NCI-H2171 treated with DMSO at 0.1 percent for 48 hours (cell line): ENCODE measurements around the gene PLCH1.

Experiments
- DNase-seq: peaks from one replicate; lab custom pipeline; 2025; lab: John Stamatoyannopoulos, UW

Gene PLCH1

DNA sequence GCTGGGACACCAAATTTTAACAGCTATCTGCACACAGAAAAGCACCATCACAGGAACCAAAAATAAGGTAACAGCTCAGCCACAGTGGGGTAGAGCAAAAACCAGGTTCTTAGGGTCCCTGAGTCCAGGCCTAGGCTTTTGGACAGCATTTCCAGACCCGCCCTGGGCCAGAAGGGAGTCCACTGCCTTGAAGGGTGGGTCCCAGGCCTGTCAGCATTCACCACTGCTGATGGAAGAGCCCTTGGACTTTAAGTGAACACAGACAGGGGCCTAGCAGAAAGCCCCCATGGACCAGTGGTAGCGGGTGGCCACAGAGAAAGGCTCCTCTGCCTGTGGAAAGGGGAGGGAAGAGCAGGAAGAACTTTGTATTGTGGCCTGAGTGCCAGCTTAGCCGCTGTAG is 56.4 kb downstream of the PLCH1 start:
- no peak for DNase-seq

DNA sequence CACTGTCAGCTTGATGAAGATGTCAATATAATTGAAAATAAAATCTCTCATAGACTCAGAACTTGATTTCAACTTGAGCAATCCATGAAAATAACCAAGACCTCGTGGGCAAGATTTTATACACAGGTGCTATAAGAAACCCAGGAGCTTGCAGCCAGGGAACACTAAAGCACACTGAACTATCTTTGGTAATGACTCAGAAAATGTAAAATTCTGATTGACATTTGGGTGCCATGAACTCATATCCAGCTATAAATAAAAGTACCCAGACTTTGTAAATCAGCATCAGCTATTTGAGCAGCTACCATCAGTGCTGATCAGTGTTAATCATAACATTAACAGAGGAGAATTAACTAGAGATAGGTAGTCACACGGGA is 61.5 kb downstream of the PLCH1 start:
- DNase-seq = no peak

GRCh38 chr3:155682426-155683343 is 62.2 kb downstream of the PLCH1 start:
- no peak for DNase-seq

GRCh38 chr3:155676252-155676981 is 68.5 kb downstream of the PLCH1 start:
- DNase-seq = no peak

- DNase-seq = no peak
These were observed 69.8 kb downstream of the PLCH1 start for GRCh38 chr3:155675094-155675493.

- no peak for DNase-seq
These were observed 71.5 kb downstream of the PLCH1 start for GRCh38 chr3:155673421-155673820.

DNA sequence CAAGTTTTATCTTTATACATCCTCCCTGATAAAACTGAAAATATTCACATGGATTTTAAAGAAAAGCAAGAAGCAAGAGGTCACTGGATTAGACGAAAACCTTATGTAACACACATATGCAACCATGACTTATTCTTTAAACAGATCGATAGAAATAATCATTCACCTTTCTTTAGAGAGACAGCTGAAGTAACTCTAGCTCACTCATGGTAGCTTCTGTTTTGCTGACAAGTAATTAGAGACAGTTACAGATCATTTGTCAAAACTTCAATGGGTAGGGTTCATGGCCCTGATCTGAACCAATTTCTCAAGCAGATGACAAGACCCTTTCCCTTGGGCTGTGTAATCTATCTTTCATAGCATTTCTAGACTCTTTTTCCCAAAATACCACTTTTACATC is 74.5 kb downstream of the PLCH1 start:
- no peak for DNase-seq

DNA sequence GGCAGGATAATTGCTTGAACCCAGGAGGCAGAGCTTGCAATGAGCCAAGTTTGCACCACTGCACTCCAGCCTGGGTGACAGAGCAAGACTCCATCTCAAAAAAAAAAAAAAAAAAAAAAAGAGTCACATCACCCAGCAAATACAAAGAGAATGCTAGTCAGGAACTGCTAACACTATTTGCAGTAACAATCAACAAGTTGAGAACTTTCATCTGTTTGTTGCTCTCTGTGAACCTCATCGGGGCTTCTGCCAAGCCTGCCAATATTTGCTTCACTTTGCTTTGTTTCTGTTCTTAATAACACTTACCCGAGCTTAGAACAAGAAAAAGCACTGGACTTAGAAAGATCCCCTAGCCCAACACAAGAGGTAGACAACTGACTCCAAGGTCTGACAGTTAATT is 76.9 kb downstream of the PLCH1 start:
- no peak for DNase-seq

DNA sequence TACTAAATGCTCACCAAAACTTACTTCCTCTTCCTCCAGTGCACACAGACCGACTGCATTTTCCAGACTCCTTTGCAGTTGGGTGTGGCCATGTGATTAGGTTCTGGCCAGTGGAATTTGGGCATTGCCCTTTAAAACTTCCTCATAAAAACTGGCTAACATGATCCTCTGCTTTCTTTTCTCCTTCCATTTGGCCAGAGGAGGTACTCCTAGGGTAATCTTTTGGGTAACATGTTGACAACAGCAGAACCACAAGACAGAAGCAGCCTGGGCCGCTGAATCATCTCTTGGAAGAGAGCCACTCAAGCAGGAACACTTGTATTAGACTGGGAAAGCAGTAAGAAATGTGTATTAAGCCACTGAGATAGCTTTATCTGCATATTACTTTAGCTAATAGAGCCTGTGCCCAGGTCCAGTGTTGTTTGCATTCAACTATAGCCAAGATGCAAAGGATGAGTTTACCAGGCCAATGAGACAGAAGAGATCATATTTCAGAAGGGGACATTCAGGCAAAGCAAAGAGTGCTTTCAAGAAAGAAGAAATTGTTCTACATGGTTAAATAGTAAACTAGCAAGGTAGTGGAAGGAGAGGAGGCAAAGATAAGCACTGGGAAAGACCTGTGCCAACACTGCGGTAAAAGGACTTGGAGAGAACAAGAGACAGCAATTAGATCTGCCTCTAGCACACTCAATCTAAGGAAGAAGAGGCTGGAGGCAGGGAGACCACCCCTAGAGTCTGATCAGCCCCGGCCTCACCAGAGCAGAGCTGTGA is 79.8 kb downstream of the PLCH1 start:
- DNase-seq = no peak

GRCh38 chr3:155663467-155664212 is 81.2 kb downstream of the PLCH1 start:
- DNase-seq = no peak

- DNase-seq = no peak
These were observed 83.1 kb downstream of the PLCH1 start for GRCh38 chr3:155661760-155662159.

- DNase-seq = no peak
These were observed 83.8 kb downstream of the PLCH1 start for GRCh38 chr3:155661042-155661441.

- no peak for DNase-seq
These were observed 86.1 kb downstream of the PLCH1 start for GRCh38 chr3:155658671-155659261.

- no peak for DNase-seq
These were observed 86.9 kb downstream of the PLCH1 start for GRCh38 chr3:155658006-155658405.

DNA sequence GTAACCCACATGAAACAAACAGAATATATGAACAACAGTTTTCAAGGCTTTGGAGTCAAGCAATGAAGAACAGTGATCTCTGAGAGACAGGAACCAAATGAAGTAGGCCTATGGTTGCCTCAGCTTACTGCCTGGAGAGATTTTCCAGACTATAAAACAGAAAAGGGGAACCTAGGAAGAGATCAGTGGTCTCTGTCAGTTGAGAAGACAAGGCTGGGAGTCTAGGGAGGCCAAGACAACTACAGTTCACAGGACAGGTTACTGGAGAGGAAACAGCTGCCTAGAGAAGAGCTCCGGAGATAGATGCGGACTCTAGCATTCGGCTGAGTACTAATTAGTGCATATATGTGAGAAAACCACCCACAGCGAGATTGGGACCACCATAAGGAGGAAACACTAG is 87.7 kb downstream of the PLCH1 start:
- no peak for DNase-seq

GRCh38 chr3:155656466-155656865 is 88.4 kb downstream of the PLCH1 start:
- DNase-seq = no peak

- no peak for DNase-seq
These were observed 93.2 kb downstream of the PLCH1 start for GRCh38 chr3:155651489-155652218.

- DNase-seq = no peak
These were observed 96.8 kb downstream of the PLCH1 start for GRCh38 chr3:155648013-155648591.

DNA sequence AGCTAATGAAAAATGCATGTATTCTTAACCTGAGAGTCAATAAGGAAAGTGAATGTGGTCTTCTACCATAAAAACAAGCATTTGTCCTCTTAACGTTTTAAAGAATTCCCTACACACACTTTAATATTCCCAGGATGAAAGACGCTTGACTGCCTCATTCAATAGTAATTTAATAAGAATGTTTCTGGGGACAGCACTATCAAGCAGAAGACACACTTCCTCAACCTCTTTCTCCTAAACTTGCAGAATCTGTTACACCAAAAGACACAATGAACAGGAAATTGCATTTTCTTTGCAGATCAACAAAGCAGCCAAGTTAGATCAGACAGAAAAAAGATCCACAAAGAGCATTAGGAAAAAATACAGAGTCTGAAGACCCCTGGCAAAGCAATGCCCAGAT is 97.7 kb downstream of the PLCH1 start:
- no peak for DNase-seq

DNA sequence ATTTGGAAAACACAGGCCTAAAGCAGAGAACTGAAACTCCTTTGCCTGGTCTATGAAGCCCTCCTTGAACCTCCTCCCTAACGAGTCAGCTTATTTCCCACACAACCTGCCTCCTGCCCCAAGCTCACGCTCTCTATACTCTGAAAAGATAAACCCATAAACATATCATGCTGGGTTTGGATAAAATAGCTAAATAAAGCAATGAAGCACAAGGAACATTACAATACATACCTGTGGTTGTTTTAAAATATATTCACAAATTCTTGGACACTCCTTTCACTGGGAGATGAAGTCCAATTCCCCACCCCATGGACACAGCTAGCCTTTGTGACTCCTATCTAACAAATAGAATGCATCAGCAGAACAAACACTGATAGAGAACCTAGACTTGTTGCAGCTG is 98.2 kb downstream of the PLCH1 start:
- no peak for DNase-seq
